ENCODE measurements around the gene DROSHA. TPM values are rescaled to one million over a fixed set of nuclear protein-coding genes. Genes with fewer than 3 reads are reported as not detected.

The DROSHA gene
- total RNA-seq, 1 experiment from 2014 or later, result 58.3 TPM

DNA sequence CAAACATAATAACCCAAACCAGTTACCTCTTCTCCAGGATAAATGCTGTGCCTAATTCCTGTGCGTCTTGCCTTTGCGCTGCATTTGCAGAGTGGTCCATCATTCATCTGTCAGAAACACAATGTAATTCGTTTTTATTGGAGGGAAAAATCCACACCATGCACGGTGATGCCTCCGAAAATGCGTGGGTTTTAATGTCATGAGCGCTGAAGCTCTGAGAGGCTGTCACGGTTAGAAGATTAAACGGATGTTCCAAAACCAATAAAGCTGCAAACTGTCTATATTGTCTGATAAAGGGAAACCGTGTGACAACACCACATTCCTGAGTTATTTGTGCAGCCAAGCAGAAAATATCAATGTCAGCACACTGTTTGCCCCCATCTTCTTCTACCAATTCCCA, 27.4 kb downstream of the DROSHA start:
- Histone ChIP-seq H3K4me2 (ENCODE audit: low read depth, low read length, poor library complexity, severe bottlenecking) (no peak overlapping the region), H4K20me1 (ENCODE audit: insufficient read depth, low read depth, low read length) (no peaks in the 10 kb centered on the region), H3K9me2 (replicated peaks; ENCODE audit: insufficient read depth, low read length) (no peaks in the 10 kb centered on the region), H3K79me2 (ENCODE audit: low read length) (no peaks in the 10 kb centered on the region), H3K4me3 (ENCODE audit: low read length) (no peak overlapping the region), H3K27me3 (ENCODE audit: low read length) (no peaks in the 10 kb centered on the region), H3K36me3 (ENCODE audit: insufficient read depth, low read length) (peaks cover 31% of the 10 kb centered on the region), H3K9ac (ENCODE audit: low read length) (no peak overlapping the region), H3K27ac (ENCODE audit: low read length) (no peak overlapping the region), H3K9me3 (ENCODE audit: low read length) (no peaks in the 10 kb centered on the region), H3K4me1 (ENCODE audit: low read length) (no peaks in the 10 kb centered on the region), H2AFZ (ENCODE audit: low read length) (no peak overlapping the region)
- no peak for DNase-seq

DNA sequence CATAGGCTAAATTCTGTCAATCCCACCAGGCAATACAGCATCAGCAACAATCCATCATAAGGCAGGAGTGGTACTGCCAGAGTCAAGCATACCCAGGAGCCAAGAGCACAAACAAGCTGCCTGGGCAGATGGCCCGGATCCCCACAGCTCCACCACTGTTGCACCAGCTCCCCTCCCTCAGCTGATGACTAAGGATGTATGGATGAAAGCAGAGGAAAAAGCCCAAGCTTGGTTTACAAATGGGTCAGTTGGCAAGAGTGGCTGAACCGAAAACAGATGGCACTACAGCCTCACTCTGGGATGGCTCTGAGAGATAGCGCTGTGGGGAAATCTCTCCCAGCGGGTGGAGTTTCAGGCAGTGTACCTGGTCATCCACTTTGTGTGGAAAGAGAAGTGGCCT, 29.4 kb downstream of the DROSHA start:
- H3K36me3 ChIP-seq (ENCODE audit: insufficient read depth, low read length), result peaks cover 28% of the 10 kb centered on the region
- no peak for DNase-seq
- H3K4me1 ChIP-seq (ENCODE audit: low read length), result no peaks in the 10 kb centered on the region
- H3K9me3 ChIP-seq (ENCODE audit: low read length), result no peaks in the 10 kb centered on the region
- H3K4me2 ChIP-seq (ENCODE audit: low read depth, low read length, poor library complexity, severe bottlenecking), result no peak overlapping the region
- H3K9ac ChIP-seq (ENCODE audit: low read length), result no peak overlapping the region
- H3K27me3 ChIP-seq (ENCODE audit: low read length), result no peaks in the 10 kb centered on the region
- H3K4me3 ChIP-seq (ENCODE audit: low read length), result no peak overlapping the region
- H3K9me2 ChIP-seq (replicated peaks; ENCODE audit: insufficient read depth, low read length), result no peaks in the 10 kb centered on the region
- no peaks in the 10 kb centered on the region for H3K79me2 ChIP-seq (ENCODE audit: low read length)
- H2AFZ ChIP-seq (ENCODE audit: low read length), result no peak overlapping the region
- H3K27ac ChIP-seq (ENCODE audit: low read length), result no peak overlapping the region
- no peaks in the 10 kb centered on the region for H4K20me1 ChIP-seq (ENCODE audit: insufficient read depth, low read depth, low read length)

DNA sequence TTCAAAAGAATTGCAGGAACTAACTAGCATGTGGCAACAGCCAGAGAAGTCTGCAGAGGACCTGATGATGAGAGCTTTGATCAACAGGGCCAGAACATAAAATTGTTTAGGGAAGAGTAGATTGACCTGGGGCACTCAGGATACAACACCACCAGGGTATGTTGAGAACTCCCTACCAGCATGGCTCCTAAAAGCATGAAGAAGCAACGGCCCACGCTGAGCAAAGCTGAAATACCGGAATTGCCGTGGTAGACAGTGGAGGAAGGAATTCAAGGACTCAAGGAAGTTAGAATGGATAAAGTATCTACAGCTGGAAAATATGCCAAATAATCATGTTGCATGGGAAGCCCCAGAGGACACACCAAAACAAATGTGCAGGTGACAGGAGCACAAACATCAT, 31.6 kb downstream of the DROSHA start:
- peaks cover 34% of the 10 kb centered on the region for H3K36me3 ChIP-seq (ENCODE audit: insufficient read depth, low read length)
- H3K9me2 ChIP-seq (replicated peaks; ENCODE audit: insufficient read depth, low read length), result no peaks in the 10 kb centered on the region
- no peak overlapping the region for H3K9ac ChIP-seq (ENCODE audit: low read length)
- no peaks in the 10 kb centered on the region for H3K27me3 ChIP-seq (ENCODE audit: low read length)
- H4K20me1 ChIP-seq (ENCODE audit: insufficient read depth, low read depth, low read length), result no peaks in the 10 kb centered on the region
- H3K79me2 ChIP-seq (ENCODE audit: low read length), result no peaks in the 10 kb centered on the region
- no peak overlapping the region for H2AFZ ChIP-seq (ENCODE audit: low read length)
- H3K9me3 ChIP-seq (ENCODE audit: low read length), result no peaks in the 10 kb centered on the region
- H3K4me3 ChIP-seq (ENCODE audit: low read length), result no peak overlapping the region
- H3K4me2 ChIP-seq (ENCODE audit: low read depth, low read length, poor library complexity, severe bottlenecking), result no peak overlapping the region
- H3K27ac ChIP-seq (ENCODE audit: low read length), result no peak overlapping the region
- DNase-seq, result no peak
- H3K4me1 ChIP-seq (ENCODE audit: low read length), result no peaks in the 10 kb centered on the region

DNA sequence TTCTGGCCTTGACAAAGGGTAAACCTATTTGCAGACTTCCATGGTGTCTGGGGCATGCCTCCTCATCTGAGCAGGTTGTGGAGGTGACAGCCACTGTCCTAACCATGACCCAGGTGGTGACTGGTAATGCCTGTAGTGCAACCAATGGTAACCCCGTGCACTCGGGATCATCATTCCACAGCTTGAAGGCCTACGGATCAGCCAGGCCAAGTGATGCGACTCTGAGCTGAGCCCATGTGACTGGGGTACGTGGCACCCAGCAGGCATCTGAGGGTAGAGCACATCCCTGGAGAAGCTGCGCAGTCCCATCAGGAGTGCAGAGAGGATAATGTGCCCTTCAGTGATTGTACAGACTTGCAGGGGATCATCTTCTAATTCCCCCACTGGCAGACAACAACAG, 35.0 kb downstream of the DROSHA start:
- no peaks in the 10 kb centered on the region for H3K9me3 ChIP-seq (ENCODE audit: low read length)
- H3K4me3 ChIP-seq (ENCODE audit: low read length), result no peak overlapping the region
- peaks cover 42% of the 10 kb centered on the region for H3K36me3 ChIP-seq (ENCODE audit: insufficient read depth, low read length)

DNA sequence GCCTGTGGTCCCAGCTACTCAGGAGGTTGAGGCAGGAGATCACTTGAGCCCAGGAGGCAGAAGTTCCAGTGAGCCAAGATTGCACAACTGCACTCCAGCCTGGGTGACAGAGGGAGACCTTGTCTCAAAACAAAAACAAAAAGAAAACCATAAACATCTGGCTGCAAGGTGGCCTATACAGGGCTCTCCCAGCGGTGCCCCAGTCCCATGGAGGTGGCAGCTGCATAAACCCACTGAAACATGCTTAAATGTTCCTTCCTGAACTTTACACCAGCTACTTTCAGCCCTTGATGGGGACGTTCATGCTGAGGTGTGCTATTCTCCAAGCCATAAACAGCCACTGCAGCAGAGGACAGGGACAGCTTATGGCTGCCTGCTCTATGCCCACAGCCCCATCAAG, 35.6 kb downstream of the DROSHA start:
- Histone ChIP-seq H3K4me3 (ENCODE audit: low read length) (no peak overlapping the region), H3K27ac (ENCODE audit: low read length) (no peak overlapping the region), H3K9me3 (ENCODE audit: low read length) (no peaks in the 10 kb centered on the region), H4K20me1 (ENCODE audit: insufficient read depth, low read depth, low read length) (no peaks in the 10 kb centered on the region), H3K4me1 (ENCODE audit: low read length) (no peaks in the 10 kb centered on the region), H3K79me2 (ENCODE audit: low read length) (no peaks in the 10 kb centered on the region), H3K36me3 (ENCODE audit: insufficient read depth, low read length) (peaks cover 42% of the 10 kb centered on the region), H2AFZ (ENCODE audit: low read length) (no peak overlapping the region), H3K9me2 (replicated peaks; ENCODE audit: insufficient read depth, low read length) (no peaks in the 10 kb centered on the region), H3K4me2 (ENCODE audit: low read depth, low read length, poor library complexity, severe bottlenecking) (no peak overlapping the region), H3K27me3 (ENCODE audit: low read length) (no peaks in the 10 kb centered on the region), H3K9ac (ENCODE audit: low read length) (no peak overlapping the region)
- DNase-seq, result no peak

More for the DNA sequence above, 35.0 kb downstream of the DROSHA start:
- Histone ChIP-seq H3K4me2 (ENCODE audit: low read depth, low read length, poor library complexity, severe bottlenecking) (no peak overlapping the region), H3K27me3 (ENCODE audit: low read length) (no peaks in the 10 kb centered on the region), H4K20me1 (ENCODE audit: insufficient read depth, low read depth, low read length) (no peaks in the 10 kb centered on the region), H2AFZ (ENCODE audit: low read length) (no peak overlapping the region), H3K9me2 (replicated peaks; ENCODE audit: insufficient read depth, low read length) (no peaks in the 10 kb centered on the region), H3K4me1 (ENCODE audit: low read length) (no peaks in the 10 kb centered on the region), H3K27ac (ENCODE audit: low read length) (no peak overlapping the region), H3K79me2 (ENCODE audit: low read length) (no peaks in the 10 kb centered on the region), H3K9ac (ENCODE audit: low read length) (no peak overlapping the region)
- DNase-seq, result no peak

DNA sequence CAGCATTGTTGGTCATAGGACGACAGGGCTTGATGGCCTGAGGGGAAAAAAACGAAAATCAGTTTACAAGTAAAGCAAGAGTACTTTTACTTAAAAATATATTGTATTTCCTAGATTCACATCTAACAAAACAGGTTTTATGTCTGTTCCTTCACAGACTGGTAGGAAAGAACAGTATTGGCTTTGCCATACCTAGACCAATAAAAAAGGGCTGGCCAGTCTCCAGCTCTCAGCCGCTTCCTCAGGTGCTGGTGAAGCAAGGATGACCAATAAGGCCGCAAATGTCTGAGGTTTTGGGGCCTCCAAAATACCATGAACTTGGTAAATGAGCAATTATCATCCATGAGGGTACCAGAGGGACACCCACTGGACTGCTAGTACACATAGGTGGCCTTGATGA, 36.6 kb downstream of the DROSHA start:
- no peak for DNase-seq
- no peak overlapping the region for H3K27ac ChIP-seq (ENCODE audit: low read length)
- H3K27me3 ChIP-seq (ENCODE audit: low read length), result no peaks in the 10 kb centered on the region
- H4K20me1 ChIP-seq (ENCODE audit: insufficient read depth, low read depth, low read length), result no peaks in the 10 kb centered on the region
- H3K36me3 ChIP-seq (ENCODE audit: insufficient read depth, low read length), result peaks cover 46% of the 10 kb centered on the region
- H3K9me2 ChIP-seq (replicated peaks; ENCODE audit: insufficient read depth, low read length), result no peaks in the 10 kb centered on the region
- H3K9ac ChIP-seq (ENCODE audit: low read length), result no peak overlapping the region
- peaks cover 5% of the 10 kb centered on the region for H3K79me2 ChIP-seq (ENCODE audit: low read length)
- H3K4me1 ChIP-seq (ENCODE audit: low read length), result no peaks in the 10 kb centered on the region
- H3K9me3 ChIP-seq (ENCODE audit: low read length), result no peaks in the 10 kb centered on the region
- no peak overlapping the region for H3K4me3 ChIP-seq (ENCODE audit: low read length)
- H2AFZ ChIP-seq (ENCODE audit: low read length), result no peak overlapping the region
- no peak overlapping the region for H3K4me2 ChIP-seq (ENCODE audit: low read depth, low read length, poor library complexity, severe bottlenecking)

DNA sequence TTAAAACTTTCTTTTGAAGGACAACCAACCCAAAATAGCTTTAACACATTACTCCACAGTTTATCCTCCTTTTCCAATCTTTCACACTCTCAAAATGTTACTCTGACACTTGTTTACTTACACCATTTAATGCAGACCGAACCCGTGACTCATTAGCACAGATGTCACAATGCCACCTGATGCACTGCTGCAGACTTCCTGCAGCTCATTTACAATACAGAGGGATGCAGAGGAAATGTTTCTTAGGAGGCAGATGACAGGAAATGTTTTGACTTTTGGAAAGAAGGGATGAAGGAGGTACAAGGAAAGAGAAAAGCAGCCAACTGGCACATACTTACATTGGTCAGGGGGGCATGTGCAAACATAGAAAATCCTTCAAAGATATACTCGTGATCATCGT, 39.0 kb downstream of the DROSHA start:
- no peaks in the 10 kb centered on the region for H3K9me2 ChIP-seq (replicated peaks; ENCODE audit: insufficient read depth, low read length)
- H3K79me2 ChIP-seq (ENCODE audit: low read length), result peaks cover 8% of the 10 kb centered on the region
- H4K20me1 ChIP-seq (ENCODE audit: insufficient read depth, low read depth, low read length), result no peaks in the 10 kb centered on the region
- H3K9ac ChIP-seq (ENCODE audit: low read length), result no peak overlapping the region
- no peaks in the 10 kb centered on the region for H3K9me3 ChIP-seq (ENCODE audit: low read length)
- no peak overlapping the region for H3K4me2 ChIP-seq (ENCODE audit: low read depth, low read length, poor library complexity, severe bottlenecking)
- H2AFZ ChIP-seq (ENCODE audit: low read length), result no peak overlapping the region
- no peaks in the 10 kb centered on the region for H3K27me3 ChIP-seq (ENCODE audit: low read length)
- peaks cover 37% of the 10 kb centered on the region; the same call in 1 of the 2 replicates for H3K36me3 ChIP-seq (ENCODE audit: insufficient read depth, low read length)
- H3K27ac ChIP-seq (ENCODE audit: low read length), result no peak overlapping the region
- no peak for DNase-seq
- H3K4me1 ChIP-seq (ENCODE audit: low read length), result no peaks in the 10 kb centered on the region
- no peak overlapping the region for H3K4me3 ChIP-seq (ENCODE audit: low read length)

DNA sequence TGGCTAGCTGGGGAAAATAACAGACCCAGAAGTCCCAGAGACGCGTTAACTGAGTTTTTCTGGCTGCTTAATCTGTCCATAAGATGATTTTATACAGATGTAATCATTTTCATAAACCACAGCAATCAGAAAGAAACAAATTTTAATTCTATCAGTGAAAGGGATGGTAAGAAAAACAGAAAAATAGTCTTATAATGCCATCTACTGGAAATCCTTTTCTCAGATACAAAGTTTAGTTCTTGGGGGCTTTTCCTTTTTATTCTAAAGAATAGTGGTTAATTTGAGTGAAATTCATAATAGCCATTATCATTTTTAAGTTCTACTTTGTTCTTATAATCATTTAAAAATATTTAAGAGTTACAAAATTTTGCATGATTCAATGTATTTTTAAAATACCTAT, 44.4 kb downstream of the DROSHA start:
- Histone ChIP-seq H3K36me3 (ENCODE audit: insufficient read depth, low read length) (peaks cover 33% of the 10 kb centered on the region; the same call in 1 of the 2 replicates), H3K9me3 (ENCODE audit: low read length) (no peaks in the 10 kb centered on the region), H2AFZ (ENCODE audit: low read length) (no peak overlapping the region), H3K4me2 (ENCODE audit: low read depth, low read length, poor library complexity, severe bottlenecking) (no peak overlapping the region), H3K4me1 (ENCODE audit: low read length) (no peaks in the 10 kb centered on the region), H3K79me2 (ENCODE audit: low read length) (peaks cover 20% of the 10 kb centered on the region), H3K4me3 (ENCODE audit: low read length) (no peak overlapping the region), H3K27me3 (ENCODE audit: low read length) (no peaks in the 10 kb centered on the region), H3K9me2 (replicated peaks; ENCODE audit: insufficient read depth, low read length) (no peaks in the 10 kb centered on the region), H3K9ac (ENCODE audit: low read length) (no peak overlapping the region), H3K27ac (ENCODE audit: low read length) (no peak overlapping the region), H4K20me1 (ENCODE audit: insufficient read depth, low read depth, low read length) (no peaks in the 10 kb centered on the region)
- no peak for DNase-seq

DNA sequence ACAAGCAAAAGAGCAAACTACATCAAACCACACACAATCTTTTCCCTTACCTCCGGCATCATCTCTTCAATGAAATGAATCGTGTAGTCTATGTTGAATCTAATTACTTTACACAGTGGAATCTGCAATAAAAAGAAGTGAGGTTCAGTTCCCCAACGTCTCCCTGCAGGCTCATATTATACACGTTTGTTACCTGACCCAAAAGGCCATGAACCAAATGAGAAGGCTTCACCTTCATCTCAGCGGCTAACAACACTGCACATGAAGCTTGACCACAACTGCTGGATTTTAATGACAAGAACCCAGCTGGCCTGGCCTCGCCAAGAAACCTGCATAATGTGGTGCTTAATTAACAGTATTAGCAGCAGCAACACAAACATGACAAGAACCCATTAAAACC, 45.5 kb downstream of the DROSHA start:
- H3K4me1 ChIP-seq (ENCODE audit: low read length), result no peaks in the 10 kb centered on the region
- no peaks in the 10 kb centered on the region for H3K9me3 ChIP-seq (ENCODE audit: low read length)
- H4K20me1 ChIP-seq (ENCODE audit: insufficient read depth, low read depth, low read length), result no peaks in the 10 kb centered on the region
- H2AFZ ChIP-seq (ENCODE audit: low read length), result no peak overlapping the region
- no peak for DNase-seq
- peaks cover 20% of the 10 kb centered on the region for H3K79me2 ChIP-seq (ENCODE audit: low read length)
- no peak overlapping the region for H3K27ac ChIP-seq (ENCODE audit: low read length)
- no peak overlapping the region for H3K4me2 ChIP-seq (ENCODE audit: low read depth, low read length, poor library complexity, severe bottlenecking)
- no peaks in the 10 kb centered on the region for H3K9me2 ChIP-seq (replicated peaks; ENCODE audit: insufficient read depth, low read length)
- no peak overlapping the region for H3K9ac ChIP-seq (ENCODE audit: low read length)
- H3K27me3 ChIP-seq (ENCODE audit: low read length), result no peaks in the 10 kb centered on the region
- H3K4me3 ChIP-seq (ENCODE audit: low read length), result no peak overlapping the region
- H3K36me3 ChIP-seq (ENCODE audit: insufficient read depth, low read length), result peaks cover 34% of the 10 kb centered on the region; the same call in 1 of the 2 replicates

Data from Karpas-422 (cell line).